Right cardiac atrium (tissue), 5 donors: ENCODE data around the gene STAG1. TPM values are rescaled to one million over a fixed set of nuclear protein-coding genes. Genes with fewer than 3 reads are reported as not detected.
"Not testable (repeated sequence)": the region's sequence is repeated elsewhere in the genome, so short reads cannot be mapped to it uniquely, and the experiment has no call there.

Experiments used
- ATAC-seq, 2 donors: fragments of 200-7000 bp; cut with Tn5 transposase; one replicate each; pipeline versions ENCODE4 v1.8.0 to v1.9.1; 2020; ENCODE audit warnings: moderate library complexity in 2 of 2, mild to moderate bottlenecking in 1 of 2
- DNase-seq, 3 donors: peaks; one replicate each; pipeline ENCODE4 v3.0.0-alpha.2; 2020
- H3K27ac ChIP-seq: one replicate; pipeline ENCODE4 v1.5.1; 2013; ENCODE audit warnings: mild to moderate bottlenecking, low read length, control low read depth, moderate library complexity
- H3K27me3 ChIP-seq: one replicate; pipeline ENCODE4 v1.6.1; 2013; ENCODE audit not compliant: control insufficient read depth, insufficient read depth
- H3K4me1 ChIP-seq: one replicate; pipeline ENCODE4 v1.6.1; 2013; ENCODE audit warnings: low read length; ENCODE audit not compliant: control insufficient read depth, insufficient read depth
- H3K4me3 ChIP-seq: one replicate; pipeline ENCODE4 v1.5.1; 2013; ENCODE audit warnings: low read length, control low read depth
- H3K9me3 ChIP-seq: one replicate; pipeline ENCODE4 v1.6.1; 2013; ENCODE audit warnings: low read length; ENCODE audit not compliant: control insufficient read depth
- WGBS: extraction: QIAGEN DNeasy Blood & Tissue Kit; methylation state at CpG from one replicate; pipeline ENCODE4 v1.1.7; 2013; 5-methylcytosine and 5-hydroxymethylcytosine counted together
- intact Hi-C, 4 donors: fragments of 100-400 bp; cut with DNase I; formaldehyde crosslinking; loops; one replicate each; pipeline versions ENCODE4 v1.11.0 to v1.14.0; 2022 to 2023
- polyA plus RNA-seq: library from polyadenylated mRNA; stranded (reverse); fragments of 200-250 nt; gene quantifications from one replicate; pipeline ENCODE4 v1.2.3, GENCODE V29; 2013
- total RNA-seq, 4 donors: library from RNA; stranded (reverse); fragmentation: NEBNext Ultra II Directional; extraction: Animal tissue kit (Norgen Biotek cat#: 25700); gene quantifications; one replicate each; pipeline ENCODE4 v1.2.1, GENCODE V29; 2021
- donor health status: healthy with polysubstance abuse.
- donor health status: DM: no; HTN: yes; CAD: no.
- donor health status: DM: no; HTN: no; CAD: no.
- donor health status: DM: no; HTN: yes; CAD: no; lungs with severe emphysema.
- donor health status: DM: yes; HTN: yes; CAD: no.

The STAG1 gene
- total and polyA plus RNA-seq, 5 donors = 8.1 to 30.9 (median 27.2) TPM

GRCh38 chr3:136584728-136585127 lies 167.4 kb downstream of the STAG1 start:
- no peaks in the 10 kb centered on the region for H3K4me1 ChIP-seq
- DNase-seq (no peak), ATAC-seq (no peak)
- H3K9me3 ChIP-seq = no peaks in the 10 kb centered on the region
- no peaks in the 10 kb centered on the region for H3K27me3 ChIP-seq
- H3K4me3 ChIP-seq = no peak overlapping the region
- no peak overlapping the region for H3K27ac ChIP-seq
- intact Hi-C loops = no loop called here

GRCh38 chr3:136583823-136584222 lies 168.4 kb downstream of the STAG1 start:
- Histone ChIP-seq H3K4me3 (no peak overlapping the region), H3K27ac (no peak overlapping the region), H3K4me1 (no peaks in the 10 kb centered on the region), H3K9me3 (no peaks in the 10 kb centered on the region), H3K27me3 (no peaks in the 10 kb centered on the region)
- DNase-seq (no peak), ATAC-seq (no peak)
- intact Hi-C loops = no loop called here
- 91% methylated on average over 2 of the region's 2 CpGs for WGBS

GRCh38 chr3:136577791-136578190 lies 174.4 kb downstream of the STAG1 start:
- Histone ChIP-seq H3K27ac (no peak overlapping the region), H3K27me3 (no peaks in the 10 kb centered on the region), H3K4me3 (no peak overlapping the region), H3K9me3 (no peaks in the 10 kb centered on the region), H3K4me1 (no peaks in the 10 kb centered on the region)
- WGBS = 91% methylated on average over 3 of the region's 3 CpGs
- ATAC-seq (no peak), DNase-seq (no peak)
- intact Hi-C loops = no loop called here

- WGBS = 68% methylated on average over 6 of the region's 6 CpGs
- intact Hi-C loops = no loop called here
These were observed 175.7 kb downstream of the STAG1 start for GRCh38 chr3:136576279-136577009.

GRCh38 chr3:136567599-136568188 lies 184.5 kb downstream of the STAG1 start:
- no peak for DNase-seq
- Histone ChIP-seq H3K4me3 (no peak overlapping the region), H3K4me1 (no peaks in the 10 kb centered on the region), H3K9me3 (no peaks in the 10 kb centered on the region), H3K27me3 (no peaks in the 10 kb centered on the region), H3K27ac (no peak overlapping the region)
- WGBS = 91% methylated on average over 2 of the region's 2 CpGs
- intact Hi-C loops = no loop called here
- no peak for ATAC-seq

More at GRCh38 chr3:136576279-136577009, 175.7 kb downstream of the STAG1 start:
- Histone ChIP-seq H3K4me3 (no peak overlapping the region), H3K9me3 (no peaks in the 10 kb centered on the region), H3K27me3 (no peaks in the 10 kb centered on the region), H3K4me1 (no peaks in the 10 kb centered on the region), H3K27ac (no peak overlapping the region)
- DNase-seq = no peak
- no peak for ATAC-seq

GRCh38 chr3:136564962-136565361 lies 187.2 kb downstream of the STAG1 start:
- H3K4me1 ChIP-seq, DNase-seq, H3K27me3 ChIP-seq, H3K9me3 ChIP-seq, H3K27ac ChIP-seq, intact Hi-C loops, ATAC-seq, H3K4me3 ChIP-seq: not testable (repeated sequence)
- 96% methylated on average over 1 of the region's 1 CpG for WGBS

- intact Hi-C loops = no loop called here
- H3K9me3 ChIP-seq = no peaks in the 10 kb centered on the region
- H3K4me3 ChIP-seq = no peak overlapping the region
- H3K27ac ChIP-seq = no peak overlapping the region
- no peaks in the 10 kb centered on the region for H3K27me3 ChIP-seq
- no peaks in the 10 kb centered on the region for H3K4me1 ChIP-seq
- no peak for ATAC-seq
- DNase-seq = no peak
- WGBS = 95% methylated on average over 9 of the region's 9 CpGs
These were observed 190.2 kb downstream of the STAG1 start for GRCh38 chr3:136562026-136562425.

GRCh38 chr3:136559896-136560295 lies 192.3 kb downstream of the STAG1 start:
- DNase-seq (no peak), ATAC-seq (no peak)
- Histone ChIP-seq H3K27ac (no peak overlapping the region), H3K27me3 (no peaks in the 10 kb centered on the region), H3K4me1 (no peaks in the 10 kb centered on the region), H3K9me3 (no peaks in the 10 kb centered on the region), H3K4me3 (no peak overlapping the region)
- WGBS = 76% methylated on average over 2 of the region's 2 CpGs
- intact Hi-C loops = no loop called here

- WGBS = 84% methylated on average over 1 of the region's 1 CpG
- intact Hi-C loops = not testable (repeated sequence)
These were observed 202.7 kb downstream of the STAG1 start for GRCh38 chr3:136549461-136549860.

GRCh38 chr3:136547293-136547692 lies 204.9 kb downstream of the STAG1 start:
- H3K27ac ChIP-seq = no peak overlapping the region
- H3K4me3 ChIP-seq = no peak overlapping the region
- no peaks in the 10 kb centered on the region for H3K9me3 ChIP-seq
- H3K4me1 ChIP-seq = no peaks in the 10 kb centered on the region
- intact Hi-C loops = no loop called here
- no peaks in the 10 kb centered on the region for H3K27me3 ChIP-seq
- ATAC-seq (no peak), DNase-seq (no peak)

More at GRCh38 chr3:136549461-136549860, 202.7 kb downstream of the STAG1 start:
- not testable (repeated sequence) for H3K27me3 ChIP-seq, H3K4me1 ChIP-seq, H3K27ac ChIP-seq, H3K4me3 ChIP-seq, ATAC-seq, DNase-seq, H3K9me3 ChIP-seq

GRCh38 chr3:136546720-136547119 lies 205.5 kb downstream of the STAG1 start:
- Histone ChIP-seq H3K4me1 (no peaks in the 10 kb centered on the region), H3K27me3 (no peaks in the 10 kb centered on the region), H3K27ac (no peak overlapping the region), H3K9me3 (no peaks in the 10 kb centered on the region), H3K4me3 (no peak overlapping the region)
- DNase-seq (no peak), ATAC-seq (no peak)
- intact Hi-C loops = no loop called here
